ENCODE results near the gene MTUS2. TPM values are rescaled to one million over a fixed set of nuclear protein-coding genes. Genes with fewer than 3 reads are reported as not detected.

Gene MTUS2
- total RNA-seq, 2 donors from 2014 or later, result 0.11 TPM; not detected in 1

Other genes with a start within 250 kb of the MTUS2 start
- 100 to 1,000 TPM in 1 of 2 donors, 10 to 100 TPM in 1; 71.3 to 101 TPM for gene POMP, start 161.2 kb upstream of the MTUS2 start, total RNA-seq
- 1 to 10 TPM; 2.4 to 3.2 TPM for gene SLC46A3, start 101.4 kb upstream of the MTUS2 start, total RNA-seq